ENCODE results near the gene COQ4. TPM values are rescaled to one million over a fixed set of nuclear protein-coding genes. Genes with fewer than 3 reads are reported as not detected.
A peak's percentile ranks its signal among the peaks of the same experiment; 100 is the strongest.

The COQ4 gene
- total RNA-seq, 1 donor from 2014 or later = 51.0 TPM

- Mint-ChIP-seq H3K27ac (ENCODE audit: unreplicated experiment) (no peak overlapping the region), H3K9me3 (no peaks in the 10 kb centered on the region), H3K4me1 (no peaks in the 10 kb centered on the region), H3K27me3 (ENCODE audit: low read depth) (no peaks in the 10 kb centered on the region), H3K4me3 (no peak overlapping the region), H3K36me3 (ENCODE audit: low read depth) (peaks cover 2% of the 10 kb centered on the region)
- TF ChIP-seq CTCF (conservative IDR thresholded peaks at IDR 0.05) = no peak
- DNase-seq (ENCODE audit: low read depth, low spot score) = no peak
Measured at GRCh38 chr9:128309551-128309950, 13.1 kb upstream of the COQ4 start.

GRCh38 chr9:128310461-128310860 is 12.2 kb upstream of the COQ4 start:
- DNase-seq (ENCODE audit: low read depth, low spot score) = no peak
- H3K4me1 Mint-ChIP-seq = no peaks in the 10 kb centered on the region
- H3K27ac Mint-ChIP-seq (ENCODE audit: unreplicated experiment) = no peak overlapping the region
- TF ChIP-seq CTCF (conservative IDR thresholded peaks at IDR 0.05) = no peak
- no peaks in the 10 kb centered on the region for H3K9me3 Mint-ChIP-seq
- peaks cover 2% of the 10 kb centered on the region for H3K36me3 Mint-ChIP-seq (ENCODE audit: low read depth)
- H3K27me3 Mint-ChIP-seq (ENCODE audit: low read depth) = no peaks in the 10 kb centered on the region
- no peak overlapping the region for H3K4me3 Mint-ChIP-seq

GRCh38 chr9:128314697-128315096 is 7.9 kb upstream of the COQ4 start:
- H3K4me1 Mint-ChIP-seq = peaks cover 6% of the 10 kb centered on the region
- peaks cover 4% of the 10 kb centered on the region for H3K36me3 Mint-ChIP-seq (ENCODE audit: low read depth)
- no peak for DNase-seq (ENCODE audit: low read depth, low spot score)
- no peak for TF ChIP-seq CTCF (conservative IDR thresholded peaks at IDR 0.05)
- no peak overlapping the region for H3K27ac Mint-ChIP-seq (ENCODE audit: unreplicated experiment)
- no peaks in the 10 kb centered on the region for H3K9me3 Mint-ChIP-seq
- H3K27me3 Mint-ChIP-seq (ENCODE audit: low read depth) = no peaks in the 10 kb centered on the region
- no peak overlapping the region for H3K4me3 Mint-ChIP-seq

GRCh38 chr9:128316421-128316820 is 6.2 kb upstream of the COQ4 start:
- Mint-ChIP-seq H3K9me3 (no peaks in the 10 kb centered on the region), H3K4me1 (peaks cover 6% of the 10 kb centered on the region), H3K4me3 (peak overlapping the region; percentile 59), H3K27ac (ENCODE audit: unreplicated experiment) (peak overlapping the region; percentile 50), H3K36me3 (ENCODE audit: low read depth) (peaks cover 4% of the 10 kb centered on the region), H3K27me3 (ENCODE audit: low read depth) (no peaks in the 10 kb centered on the region)
- no peak for TF ChIP-seq CTCF (conservative IDR thresholded peaks at IDR 0.05)
- DNase-seq (ENCODE audit: low read depth, low spot score) = no peak

GRCh38 chr9:128317629-128318028 is 5.0 kb upstream of the COQ4 start:
- peak overlapping the region; percentile 65 for H3K4me3 Mint-ChIP-seq
- H3K27ac Mint-ChIP-seq (ENCODE audit: unreplicated experiment) = no peak overlapping the region
- H3K36me3 Mint-ChIP-seq (ENCODE audit: low read depth) = peaks cover 4% of the 10 kb centered on the region
- peaks cover 17% of the 10 kb centered on the region for H3K4me1 Mint-ChIP-seq
- H3K27me3 Mint-ChIP-seq (ENCODE audit: low read depth) = peaks cover 2% of the 10 kb centered on the region
- DNase-seq (ENCODE audit: low read depth, low spot score) = no peak
- no peaks in the 10 kb centered on the region for H3K9me3 Mint-ChIP-seq
- TF ChIP-seq CTCF (conservative IDR thresholded peaks at IDR 0.05) = no peak

GRCh38 chr9:128321343-128321742 is 1.3 kb upstream of the COQ4 start:
- H3K4me3 Mint-ChIP-seq = peak overlapping the region; percentile 98
- peaks cover 31% of the 10 kb centered on the region for H3K4me1 Mint-ChIP-seq
- H3K9me3 Mint-ChIP-seq = no peaks in the 10 kb centered on the region
- DNase-seq (ENCODE audit: low read depth, low spot score) = no peak
- no peak overlapping the region for H3K27ac Mint-ChIP-seq (ENCODE audit: unreplicated experiment)
- no peak for TF ChIP-seq CTCF (conservative IDR thresholded peaks at IDR 0.05)
- H3K27me3 Mint-ChIP-seq (ENCODE audit: low read depth) = peaks cover 2% of the 10 kb centered on the region
- H3K36me3 Mint-ChIP-seq (ENCODE audit: low read depth) = peaks cover 6% of the 10 kb centered on the region

All from neural crest cell (in vitro differentiated cells).